IPS-NIHi7 (cell line): ENCODE data around the gene RAD23A.
"Not testable (repeated sequence)": the region's sequence is repeated elsewhere in the genome, so short reads cannot be mapped to it uniquely, and the experiment has no call there.

Source experiments
- DNase-seq: peaks from one replicate; pipeline ENCODE4 v3.0.0; 2012; ENCODE audit warnings: mixed read lengths; ENCODE audit errors: extremely low spot score

The RAD23A gene

DNA sequence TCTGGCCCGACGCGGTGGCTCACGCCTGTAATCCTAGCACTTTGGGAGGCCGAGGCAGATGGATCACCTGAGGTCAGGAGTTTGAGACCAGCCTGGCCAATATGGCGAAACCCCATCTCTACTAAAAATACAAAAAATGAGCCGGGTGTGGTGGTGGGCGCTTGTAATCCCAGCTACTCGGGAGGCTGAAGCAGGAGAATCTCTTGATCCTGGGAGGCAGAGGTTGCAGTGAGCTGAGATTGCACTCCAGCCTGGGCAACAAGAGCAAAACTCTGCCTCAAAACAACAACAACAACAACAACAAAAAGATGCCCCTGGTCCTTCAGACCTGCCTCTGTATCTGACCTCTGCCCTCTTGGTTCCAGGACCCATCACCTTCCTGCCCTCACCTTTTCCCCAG is 9.9 kb downstream of the RAD23A start:
- not testable (repeated sequence) for DNase-seq

DNA sequence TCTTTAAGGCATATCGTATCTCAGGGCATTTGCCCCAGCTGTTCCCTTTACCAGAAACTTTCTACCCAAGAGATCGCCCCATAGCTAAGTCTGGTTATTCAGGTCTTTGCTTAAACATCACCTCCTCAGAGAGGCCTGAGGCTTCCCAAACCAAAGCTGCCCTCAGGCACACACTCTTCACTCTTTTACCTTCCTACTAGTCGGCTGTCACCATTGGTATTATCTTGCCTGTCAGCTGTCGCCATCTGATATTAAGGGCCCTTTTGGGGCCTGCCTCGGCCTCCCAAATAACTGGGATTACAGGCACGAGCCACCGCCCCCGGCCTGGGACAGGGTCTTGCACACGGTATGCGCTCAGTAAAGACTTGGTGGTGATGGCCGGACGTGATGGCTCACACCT is 10.3 kb downstream of the RAD23A start:
- DNase-seq = no peak

DNA sequence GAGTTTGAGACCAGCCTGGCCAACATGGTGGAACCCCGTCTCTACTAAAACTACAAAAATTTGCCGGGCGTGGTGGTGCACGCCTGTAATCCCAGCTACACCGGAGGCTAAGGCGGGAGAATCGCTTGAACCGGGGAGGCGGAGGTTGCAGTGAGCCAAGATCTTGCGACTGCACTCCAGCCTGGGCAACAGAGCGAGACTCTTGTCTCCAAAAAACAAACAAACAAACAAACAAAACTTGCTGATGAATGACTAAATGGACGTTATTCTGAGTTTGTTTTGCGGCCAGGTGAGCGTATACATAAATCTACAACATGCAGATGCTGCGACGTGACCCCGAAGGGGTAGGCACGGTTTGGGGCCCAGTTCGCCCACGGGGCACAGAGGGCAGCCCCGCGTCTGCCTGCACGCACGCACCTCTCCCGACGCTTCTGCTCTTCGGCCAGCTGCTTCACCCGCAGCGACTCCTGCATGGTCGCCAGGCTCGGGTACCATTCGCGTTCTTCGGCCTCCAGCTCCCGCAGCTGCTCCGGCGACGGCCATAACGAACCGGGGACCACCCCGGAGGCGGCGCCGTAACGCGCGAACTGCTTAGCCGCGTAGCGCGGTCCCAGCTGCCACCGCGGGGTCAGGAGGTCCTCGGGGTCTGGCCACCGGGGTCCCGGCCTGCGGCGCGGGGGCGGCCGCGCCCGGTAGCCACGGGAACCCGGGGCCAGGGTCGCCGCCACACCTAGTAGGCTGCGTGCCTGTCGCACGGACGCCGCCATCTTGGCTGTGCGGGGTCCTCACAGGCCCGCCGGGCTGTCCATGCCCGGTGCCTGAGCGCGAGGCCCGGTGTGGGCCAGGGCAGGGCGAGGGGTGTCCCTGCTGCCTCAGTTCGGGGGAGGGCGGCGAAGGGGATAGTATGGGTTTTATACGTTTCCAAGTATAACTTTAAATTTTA is 11.1 kb downstream of the RAD23A start, which contains the start of gene GADD45GIP1:
TSS of gene GADD45GIP1 (minus strand) at position 778 of the 943 bp plus-strand sequence. CDS start at position 767, 11 bp downstream.
- peak; percentile 83 for DNase-seq

DNA sequence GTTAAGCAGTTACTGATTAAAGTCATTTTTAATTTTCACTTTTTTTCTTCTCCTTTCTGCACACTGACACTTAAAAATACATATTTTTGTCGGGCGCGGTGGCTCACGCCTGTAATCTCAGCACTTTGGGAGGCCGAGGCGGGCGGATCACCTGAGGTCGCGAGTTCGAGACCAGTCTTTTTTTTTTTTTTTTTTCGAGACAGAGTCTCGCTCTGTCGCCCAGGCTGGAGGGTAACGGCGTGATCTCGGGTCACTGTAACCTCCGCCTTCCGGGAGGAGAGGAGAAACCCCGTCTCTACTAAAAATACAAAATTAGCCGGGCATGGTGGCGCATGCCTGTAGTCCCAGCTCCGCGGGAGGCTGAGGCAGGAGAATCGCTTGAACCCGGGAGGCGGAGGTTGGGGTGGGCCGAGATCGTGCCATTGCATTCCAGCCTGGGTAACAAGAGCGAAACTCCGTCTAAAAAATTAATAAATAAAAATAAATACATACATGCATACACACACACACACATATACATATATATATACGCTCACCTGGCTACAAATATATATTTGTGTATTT is 11.8 kb downstream of the RAD23A start:
- not testable (repeated sequence) for DNase-seq

DNA sequence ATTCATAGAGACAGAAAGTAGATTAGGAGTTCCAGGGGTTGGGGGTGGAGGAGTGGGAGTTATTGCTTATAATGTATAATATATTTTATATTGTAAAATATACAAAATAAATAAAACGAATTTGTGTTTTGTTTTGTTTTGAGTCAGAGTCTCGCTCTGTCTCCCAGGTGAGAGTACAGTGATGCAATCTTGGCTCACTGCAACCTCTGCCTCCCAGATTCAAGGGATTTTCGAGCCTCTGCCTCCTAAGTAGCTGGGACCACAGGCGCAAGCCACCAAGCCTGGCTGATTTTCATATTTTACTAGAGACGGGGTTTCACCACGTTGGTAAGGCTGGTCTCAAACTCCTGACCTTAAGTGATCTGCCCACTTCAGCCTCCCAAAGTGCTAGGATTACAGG is 13.8 kb downstream of the RAD23A start:
- no peak for DNase-seq

DNA sequence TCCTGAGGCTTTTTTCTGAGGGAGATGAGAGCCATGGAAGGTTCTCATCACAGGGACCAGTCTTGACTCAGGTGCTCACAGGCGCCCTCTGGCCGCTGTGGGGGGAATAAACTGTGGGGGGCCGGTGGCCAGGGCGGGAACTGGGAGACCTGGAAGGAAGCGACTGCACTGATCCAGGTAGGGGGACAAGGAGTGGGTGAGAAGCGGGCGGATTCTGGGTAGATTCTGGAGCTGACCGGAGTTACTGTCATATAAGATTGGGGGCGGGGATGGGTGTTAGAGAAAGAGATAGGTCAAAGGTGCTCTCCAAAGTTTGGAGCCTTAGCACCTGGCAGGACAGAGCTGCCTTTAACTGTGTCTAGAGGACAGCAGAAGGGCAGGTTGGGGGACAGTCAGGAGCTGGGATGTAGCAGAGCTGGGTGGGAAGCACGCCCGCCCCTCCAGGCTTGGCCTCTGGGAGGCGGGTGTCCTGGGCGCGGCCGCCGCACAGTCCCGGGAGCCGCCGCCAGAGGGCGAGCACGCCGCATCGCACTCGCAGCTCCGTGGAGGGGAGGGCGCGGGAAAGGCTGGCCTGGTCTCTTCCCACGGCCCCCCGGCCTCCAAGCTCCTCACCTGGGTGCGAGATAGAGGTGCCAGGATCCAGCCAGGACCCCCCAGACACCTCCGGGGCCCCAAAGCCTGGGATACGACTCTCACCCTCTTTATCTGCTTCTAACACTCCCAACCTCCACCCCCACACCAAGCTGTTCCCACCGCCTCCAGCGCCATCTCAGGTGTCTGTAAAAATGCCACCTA is 19.6 kb downstream of the RAD23A start:
- DNase-seq = peak; percentile 87

DNA sequence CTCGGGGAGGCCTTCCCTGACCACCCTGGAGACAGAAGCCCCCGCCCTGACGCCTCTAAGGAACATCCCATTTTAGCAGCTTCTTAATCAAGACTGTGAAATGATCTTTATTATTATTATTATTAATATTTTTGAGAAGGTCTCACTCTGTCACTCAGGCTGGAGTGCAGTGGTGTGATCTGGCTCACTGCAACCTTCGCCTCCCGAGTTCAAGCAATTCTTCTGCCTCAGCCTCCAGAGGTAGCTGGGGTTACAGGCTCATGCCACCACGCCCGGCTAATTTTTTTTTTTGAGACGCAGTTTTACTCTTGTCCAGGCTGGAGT is 20.1 kb downstream of the RAD23A start:
- DNase-seq = no peak

DNA sequence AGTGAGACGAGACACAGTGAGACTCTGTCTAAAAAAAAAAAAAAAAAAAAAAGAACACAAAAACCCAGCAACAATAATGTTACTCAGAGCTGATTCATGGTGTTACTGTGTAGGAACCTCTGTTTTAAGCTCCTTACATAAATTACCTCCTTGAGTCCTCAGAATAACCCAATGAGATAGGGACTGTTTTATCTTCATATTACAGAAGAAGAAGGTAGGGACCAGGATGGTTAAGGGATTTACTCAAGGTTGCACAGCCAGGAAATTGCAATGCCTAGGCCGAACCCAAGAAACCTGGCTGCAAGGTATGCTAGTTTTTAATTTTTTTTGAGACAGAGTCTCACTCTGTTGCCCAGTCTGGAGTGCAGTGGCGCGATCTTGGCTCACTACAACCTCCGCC is 22.2 kb downstream of the RAD23A start:
- no peak for DNase-seq

DNA sequence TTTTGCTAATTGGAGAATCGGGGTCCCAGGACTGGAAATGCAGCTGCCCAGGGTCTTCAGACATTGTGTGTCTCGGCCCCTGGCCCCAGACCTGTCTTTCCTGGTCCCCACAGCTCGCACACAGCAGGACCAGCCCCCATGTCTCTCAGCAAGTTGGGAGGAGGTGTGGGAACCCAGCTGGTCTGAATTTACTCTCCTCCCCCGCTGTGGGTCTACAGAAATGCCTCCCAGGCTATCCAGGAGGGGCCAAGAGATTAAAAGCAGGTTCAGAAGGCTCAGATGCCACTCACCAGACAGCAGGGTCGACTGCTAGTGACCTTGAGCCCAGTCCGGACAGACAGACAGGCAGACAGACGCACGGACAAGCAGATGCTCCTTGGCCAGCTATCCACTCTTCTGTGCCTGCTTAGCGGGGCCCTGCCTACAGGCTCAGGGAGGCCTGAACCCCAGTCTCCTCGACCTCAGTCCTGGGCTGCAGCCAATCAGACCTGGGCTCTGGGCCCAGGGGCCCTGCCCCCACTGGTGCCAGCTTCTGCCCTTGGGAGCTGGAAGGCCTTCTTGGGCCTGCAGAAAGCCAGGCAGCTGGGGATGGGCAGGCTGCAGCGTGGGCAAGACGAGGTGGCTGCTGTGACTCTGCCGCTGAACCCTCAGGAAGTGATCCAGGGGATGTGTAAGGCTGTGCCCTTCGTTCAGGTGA is 23.8 kb downstream of the RAD23A start, which contains the start of gene DAND5:
TSS of gene DAND5 (plus strand) at position 285 of the 697 bp plus-strand sequence. CDS start at position 370, 85 bp downstream.
- DNase-seq = no peak

DNA sequence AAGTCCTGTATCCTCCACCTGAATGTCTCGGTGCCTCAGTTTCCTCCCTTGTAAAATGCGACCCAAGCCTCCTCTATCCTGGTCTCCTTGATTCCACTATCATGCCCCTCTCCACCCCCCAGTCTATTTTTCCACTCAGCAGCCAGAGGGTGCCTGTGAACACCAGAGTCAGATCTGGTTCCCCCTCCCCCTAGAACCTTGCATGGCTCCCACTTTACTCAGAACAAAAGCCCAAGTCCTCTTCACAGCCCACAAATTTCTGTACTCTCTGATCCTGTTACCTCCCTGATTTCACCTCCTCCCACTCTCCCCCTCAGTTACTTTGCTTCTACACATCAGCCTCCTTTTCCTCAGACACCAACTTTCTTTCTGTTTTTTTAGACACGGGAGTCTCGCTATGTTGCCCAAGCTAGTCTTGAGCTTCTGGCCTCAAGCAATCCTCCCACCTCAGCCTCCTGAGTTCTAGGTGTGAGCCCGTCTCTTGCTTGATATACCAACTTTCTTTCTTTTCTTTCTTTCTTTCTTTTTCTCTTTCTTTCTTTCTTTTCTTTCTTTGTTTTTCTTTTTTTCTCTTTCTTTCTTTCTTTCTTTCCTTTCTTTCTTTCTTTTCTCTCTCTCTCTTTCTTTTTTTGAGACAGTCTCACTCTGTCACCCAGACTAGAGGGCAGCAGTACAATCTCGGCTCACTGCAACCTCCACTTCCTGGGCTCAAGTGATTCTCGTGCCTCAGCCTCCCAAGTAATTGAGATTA is 24.6 kb downstream of the RAD23A start:
- no peak for DNase-seq

DNA sequence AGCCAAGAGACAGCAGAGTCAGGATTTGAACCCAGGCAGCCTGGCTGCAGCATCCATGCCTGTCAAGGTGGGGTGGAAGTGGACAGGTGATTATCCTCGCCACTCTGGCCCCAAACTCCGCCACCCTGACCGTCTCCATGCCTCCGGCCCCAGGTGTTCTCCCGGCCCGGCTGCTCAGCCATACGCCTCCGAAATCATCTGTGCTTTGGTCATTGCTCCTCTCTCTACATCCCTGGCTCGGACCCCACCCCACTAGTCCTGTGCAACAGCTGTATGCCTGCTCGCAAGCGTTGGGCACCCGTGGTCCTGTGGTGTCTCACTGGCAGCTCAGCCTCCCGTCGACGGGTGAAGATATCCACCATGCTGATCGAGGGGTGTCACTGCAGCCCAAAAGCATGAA is 27.6 kb downstream of the RAD23A start:
- no peak for DNase-seq

DNA sequence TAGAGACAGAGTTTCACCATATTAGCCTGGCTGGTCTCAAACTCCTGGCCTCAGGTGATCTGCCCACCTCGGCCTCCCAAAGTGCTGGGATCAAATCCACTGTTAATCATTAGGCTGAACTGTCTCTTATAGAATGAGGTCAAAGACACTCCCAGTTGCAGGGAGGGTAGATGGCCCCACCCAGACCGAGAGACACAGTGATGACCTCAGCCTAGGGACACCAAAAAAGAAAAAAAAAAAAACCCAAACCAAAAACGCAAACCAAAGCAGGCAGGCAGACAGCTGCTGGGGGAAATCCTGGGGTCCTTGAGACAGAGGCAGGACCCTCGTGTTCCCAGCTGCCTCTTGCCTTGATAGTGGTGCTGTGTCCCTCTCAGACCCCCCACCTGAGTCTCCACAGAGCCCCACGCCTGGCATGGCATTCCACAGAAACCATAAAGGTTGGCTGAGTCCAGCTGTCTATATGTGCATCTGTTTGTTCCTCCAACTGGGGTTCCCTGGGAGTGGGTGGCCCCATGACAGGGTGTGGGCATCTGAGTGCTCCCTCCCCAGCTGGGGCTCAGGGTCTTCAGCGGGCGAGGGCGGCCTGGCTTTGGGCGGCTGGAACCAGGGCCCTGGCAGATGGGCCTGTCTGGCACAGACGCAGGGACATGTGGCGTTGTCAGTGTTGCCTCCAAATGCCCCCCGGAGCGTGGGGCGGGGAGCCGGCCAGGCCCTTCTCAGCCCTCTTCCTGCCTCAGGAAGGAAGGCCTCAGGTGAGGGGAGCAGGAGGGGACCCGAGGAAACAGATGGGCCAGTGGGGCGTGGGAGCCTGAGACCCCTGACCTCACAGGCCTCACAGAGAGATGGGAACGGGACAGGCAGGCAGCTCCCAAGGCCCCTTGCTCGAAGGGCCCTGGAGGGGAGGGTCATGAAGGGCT is 28.9 kb downstream of the RAD23A start:
- no peak for DNase-seq

DNA sequence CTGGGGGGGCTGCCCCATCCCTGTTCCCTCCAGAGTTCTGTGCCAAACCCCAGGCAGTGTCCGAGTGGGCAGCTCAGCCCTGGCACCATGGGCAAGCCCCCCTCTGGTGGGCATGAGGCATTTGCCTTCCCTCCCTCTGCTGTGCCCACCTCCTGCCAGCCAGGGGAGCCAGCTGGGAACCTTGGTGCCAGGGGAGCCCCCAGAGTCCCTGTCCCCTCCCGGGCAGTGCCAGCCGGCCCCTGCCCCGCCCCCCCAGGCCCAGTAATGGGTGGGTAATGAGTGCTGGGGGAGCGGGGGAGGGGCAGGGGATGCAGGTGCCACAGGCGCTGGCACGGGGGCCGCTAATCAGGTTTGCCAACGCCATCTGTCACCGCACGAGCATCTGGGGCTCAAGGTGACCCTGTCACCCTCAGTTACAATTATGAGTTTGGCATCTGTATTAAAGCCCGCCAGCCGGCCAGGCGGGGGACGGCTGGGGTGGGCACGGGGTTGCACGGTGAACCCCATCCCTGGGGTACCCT is 29.6 kb downstream of the RAD23A start:
- no peak for DNase-seq

DNA sequence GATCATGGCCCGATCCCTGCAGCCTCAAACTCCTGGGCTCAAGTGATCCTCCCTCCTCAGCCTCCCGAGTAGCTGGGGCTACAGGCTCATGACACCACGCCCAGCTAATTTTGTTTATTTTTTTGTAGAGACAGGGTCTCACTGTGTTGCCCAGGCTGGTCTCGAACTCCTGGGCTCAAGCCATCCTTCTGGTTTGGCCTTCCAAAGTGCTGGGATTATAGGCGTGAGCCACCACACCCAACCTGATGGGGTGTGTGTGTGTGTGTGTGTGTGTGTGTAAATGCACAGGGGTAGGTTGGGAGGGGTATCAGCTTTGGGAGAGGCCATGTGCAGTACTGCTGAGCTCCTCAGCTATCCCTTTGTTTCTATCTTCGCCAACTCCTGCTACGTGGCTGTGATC is 30.4 kb downstream of the RAD23A start:
- DNase-seq = not testable (repeated sequence)

DNA sequence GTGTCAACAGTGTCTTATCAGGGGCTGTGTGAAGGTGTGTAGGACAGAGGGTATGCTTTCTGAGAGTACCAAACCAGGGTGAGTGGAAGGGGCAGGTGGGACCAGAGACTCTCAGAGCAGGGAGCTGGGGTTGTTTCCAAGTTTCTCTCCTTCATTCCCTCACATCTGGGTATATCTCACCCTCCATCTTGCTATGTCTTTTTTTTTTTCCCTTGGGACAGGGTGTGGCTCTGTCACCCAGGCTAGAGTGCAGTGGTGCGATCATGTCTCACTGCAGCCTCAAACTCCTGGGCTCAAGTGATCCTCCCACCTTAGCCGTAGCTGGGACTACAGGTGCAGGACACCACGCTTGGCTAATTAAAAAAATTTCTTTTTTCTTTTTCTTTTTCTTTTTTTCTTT is 34.3 kb downstream of the RAD23A start:
- DNase-seq = no peak

DNA sequence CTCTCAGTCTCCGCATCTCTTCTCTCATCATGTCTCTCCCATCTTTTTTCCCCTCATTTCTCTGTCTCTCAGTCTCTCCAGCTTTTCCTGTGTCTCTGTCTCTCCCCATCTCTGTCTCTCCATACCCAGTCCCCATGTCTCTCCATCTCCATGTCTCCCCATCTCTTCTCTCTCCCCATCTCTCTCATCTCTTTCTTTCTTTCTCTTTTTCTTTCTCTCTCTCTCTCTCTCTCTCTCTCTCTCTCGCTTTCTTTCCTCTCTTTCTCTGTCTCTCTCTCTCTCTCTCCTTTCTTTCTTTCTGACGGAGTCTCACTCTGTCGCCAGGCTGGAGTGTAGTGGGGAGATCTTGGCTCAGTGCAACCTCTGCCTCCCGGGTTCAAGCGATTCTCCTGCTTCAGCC is 37.0 kb downstream of the RAD23A start:
- no peak for DNase-seq

DNA sequence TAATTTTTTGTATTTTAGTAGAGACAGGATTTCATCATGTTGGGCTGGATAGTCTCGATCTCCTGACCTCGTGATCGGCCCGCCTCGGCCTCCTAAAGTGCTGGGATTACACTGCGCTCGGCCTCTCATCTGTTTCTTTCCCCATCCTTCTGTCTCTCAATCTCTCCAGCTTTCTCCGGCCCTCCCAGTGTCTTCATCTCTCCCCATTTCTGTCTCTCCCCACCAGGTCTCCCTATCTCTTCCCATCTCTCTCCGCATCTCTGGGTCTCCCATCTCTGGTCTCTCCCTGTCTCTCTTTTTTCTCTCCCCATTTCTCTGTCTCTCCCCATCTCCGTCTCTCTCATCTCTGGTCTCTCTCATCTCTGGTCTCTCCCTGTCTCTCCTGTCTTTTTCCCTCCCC is 37.4 kb downstream of the RAD23A start:
- no peak for DNase-seq

DNA sequence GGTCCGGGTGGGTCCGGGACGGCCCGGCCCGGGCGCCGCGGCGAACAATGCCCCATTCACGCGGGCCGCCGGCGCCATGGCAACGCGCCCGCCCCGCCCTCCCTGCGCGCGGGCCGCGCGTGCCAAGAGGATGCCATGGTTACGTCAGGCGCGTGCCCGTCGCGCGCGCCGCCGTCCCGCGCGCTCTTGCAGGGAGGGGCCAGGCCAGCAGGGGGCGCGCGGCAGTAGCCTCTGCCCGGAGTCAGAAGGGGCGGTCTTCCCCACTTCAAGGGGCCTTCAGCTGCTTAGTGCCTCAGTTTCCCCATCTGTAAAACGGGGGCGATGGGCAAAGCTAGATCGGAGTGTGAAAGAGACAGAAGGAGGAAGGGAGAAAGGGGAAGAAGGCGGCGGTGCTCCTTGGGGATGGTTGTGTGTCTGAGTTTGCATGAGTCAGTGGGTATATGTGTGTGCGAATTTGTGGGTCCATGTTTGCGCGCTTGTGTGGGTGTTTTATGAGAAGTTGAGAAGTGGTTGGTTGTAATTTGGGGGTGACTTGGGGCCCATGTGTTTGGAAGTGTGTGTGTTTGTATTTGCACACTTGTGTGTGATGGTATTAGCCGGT is 38.0 kb downstream of the RAD23A start:
- peak; percentile 92 for DNase-seq

DNA sequence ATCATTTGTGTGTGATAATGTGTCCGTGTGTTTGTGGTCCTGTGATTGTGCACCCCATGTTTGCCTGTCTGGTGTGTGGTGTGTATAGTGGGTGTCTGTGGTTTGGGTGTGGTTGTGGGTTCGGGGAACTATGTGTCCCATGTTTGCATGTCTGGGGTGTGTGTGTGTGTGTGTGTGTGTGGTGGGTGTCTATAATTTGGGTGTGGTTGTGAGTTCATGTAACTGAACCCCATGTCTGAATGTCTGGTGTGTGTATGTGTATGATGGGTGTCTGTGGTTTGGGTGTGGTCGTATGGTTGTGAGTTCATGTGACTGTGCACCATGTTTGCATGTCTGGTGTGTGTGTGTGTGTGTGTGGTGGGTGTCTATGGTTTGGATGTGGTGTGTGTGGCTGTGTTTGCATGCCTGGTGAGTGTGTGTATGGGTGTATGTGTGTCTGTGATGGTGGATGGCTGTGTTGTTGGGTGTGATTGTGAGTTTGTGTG is 38.5 kb downstream of the RAD23A start:
- DNase-seq = no peak
